PC-3 (cell line): ENCODE results near the gene ADAT3.

Experiments used
- EZH2 ChIP-seq: fragments of 300-600 bp; sonication (generic); IDR thresholded peaks from one replicate; pipeline ENCODE4 v1.6.1; 2017; ENCODE audit warnings: antibody characterized with exemption, mild to moderate bottlenecking, low read length; ENCODE audit not compliant: unreplicated experiment
- EZH2phosphoT487 ChIP-seq: fragments of 300-600 bp; sonication (generic); IDR thresholded peaks from 2 replicates; pipeline ENCODE4 v1.6.1; 2018; ENCODE audit warnings: mild to moderate bottlenecking, antibody characterized with exemption, low read length, borderline replicate concordance
- TF ChIP-seq, protein P1 (sequence below): fragments of 300-600 bp; sonication (generic); conservative IDR thresholded peaks from 2 replicates; pipeline ENCODE4 v1.5.1; 2017; ENCODE audit warnings: antibody characterized with exemption, low read depth, mild to moderate bottlenecking, low read length

DNA sequence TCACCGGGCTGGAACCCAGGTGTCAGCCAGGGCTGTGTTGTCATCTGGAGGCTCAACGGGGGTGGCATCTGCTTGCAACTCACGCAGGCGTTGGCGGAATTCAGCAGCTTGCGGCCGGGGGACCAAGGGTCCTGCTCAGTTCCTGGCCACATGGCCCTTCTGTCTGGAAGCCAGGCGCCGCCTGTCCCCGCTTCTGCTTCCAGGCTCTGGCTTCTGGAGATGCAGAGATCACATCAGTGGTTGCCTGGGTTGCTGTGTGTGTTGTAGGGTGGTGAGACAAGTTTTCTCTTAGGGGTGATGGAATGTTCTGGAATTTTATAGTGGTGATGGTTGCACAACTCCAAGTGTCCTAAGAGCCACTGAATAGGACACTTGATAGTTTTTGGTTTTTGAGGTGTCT, 5.0 kb downstream of the ADAT3 start:
- TF ChIP-seq, protein P1, sequence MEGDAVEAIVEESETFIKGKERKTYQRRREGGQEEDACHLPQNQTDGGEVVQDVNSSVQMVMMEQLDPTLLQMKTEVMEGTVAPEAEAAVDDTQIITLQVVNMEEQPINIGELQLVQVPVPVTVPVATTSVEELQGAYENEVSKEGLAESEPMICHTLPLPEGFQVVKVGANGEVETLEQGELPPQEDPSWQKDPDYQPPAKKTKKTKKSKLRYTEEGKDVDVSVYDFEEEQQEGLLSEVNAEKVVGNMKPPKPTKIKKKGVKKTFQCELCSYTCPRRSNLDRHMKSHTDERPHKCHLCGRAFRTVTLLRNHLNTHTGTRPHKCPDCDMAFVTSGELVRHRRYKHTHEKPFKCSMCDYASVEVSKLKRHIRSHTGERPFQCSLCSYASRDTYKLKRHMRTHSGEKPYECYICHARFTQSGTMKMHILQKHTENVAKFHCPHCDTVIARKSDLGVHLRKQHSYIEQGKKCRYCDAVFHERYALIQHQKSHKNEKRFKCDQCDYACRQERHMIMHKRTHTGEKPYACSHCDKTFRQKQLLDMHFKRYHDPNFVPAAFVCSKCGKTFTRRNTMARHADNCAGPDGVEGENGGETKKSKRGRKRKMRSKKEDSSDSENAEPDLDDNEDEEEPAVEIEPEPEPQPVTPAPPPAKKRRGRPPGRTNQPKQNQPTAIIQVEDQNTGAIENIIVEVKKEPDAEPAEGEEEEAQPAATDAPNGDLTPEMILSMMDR, result no peak
- no peak for TF ChIP-seq EZH2phosphoT487
- TF ChIP-seq EZH2, result no peak
